GM21737 (cell line): ENCODE data around the gene PPIP5K1.

Source experiments
- ATAC-seq: cut with Tn5 transposase; IDR thresholded peaks from one replicate; pipeline ENCODE4 v1.9.1; 2021; ENCODE audit warnings: mild to moderate bottlenecking, moderate library complexity; ENCODE audit not compliant: unreplicated experiment

PPIP5K1 gene

DNA sequence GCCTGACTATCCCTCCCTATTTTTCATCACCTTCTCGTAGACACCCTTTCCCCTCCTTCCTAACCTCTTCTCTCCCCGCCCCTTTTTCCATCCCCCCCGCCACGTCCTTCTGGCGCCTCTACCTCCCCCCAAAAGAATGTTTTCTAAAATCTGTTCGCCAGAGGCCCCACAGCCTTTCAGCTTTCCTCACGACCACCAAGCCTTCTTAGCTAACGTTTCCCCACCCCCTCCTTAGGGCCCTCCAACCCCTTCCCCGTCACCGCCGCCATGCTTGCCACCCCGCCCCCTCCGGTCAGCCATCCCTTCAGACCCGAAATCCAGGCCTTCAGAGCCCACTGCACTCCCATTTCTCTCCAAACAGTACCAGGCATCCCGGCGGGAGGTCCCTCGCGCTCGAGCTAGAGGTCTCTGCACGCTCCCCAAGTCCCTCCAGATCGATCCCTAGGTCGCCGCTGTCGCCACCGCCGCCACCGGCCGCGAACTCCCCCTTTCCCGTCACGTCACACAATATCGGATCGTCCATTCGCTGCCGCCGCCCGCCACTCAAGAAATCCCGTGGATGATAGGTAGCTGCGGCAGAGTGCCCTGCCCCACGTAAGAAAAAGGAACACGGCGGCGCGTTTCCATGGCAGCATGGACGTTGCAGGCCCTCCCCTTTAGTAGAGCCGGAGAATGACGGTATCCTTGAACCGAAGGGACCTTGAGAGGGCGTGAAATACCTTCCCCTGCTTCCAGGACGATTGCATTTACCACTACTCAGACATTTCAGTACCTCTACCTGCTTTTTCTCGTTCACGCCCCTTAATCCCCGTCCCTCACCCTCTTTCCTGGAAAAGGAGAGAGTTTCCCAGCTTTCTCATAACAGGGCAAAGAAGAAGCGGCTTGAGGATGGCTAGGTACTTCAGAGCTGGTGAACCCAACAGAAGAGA is 97.1 kb downstream of the PPIP5K1 start, which contains the start of gene TP53BP1:
Gene TP53BP1 (minus strand): TSS at position 484 of the 929 bp plus-strand sequence. CDS start 113 bp downstream, at position 371.
- peak; percentile 93 for ATAC-seq

DNA sequence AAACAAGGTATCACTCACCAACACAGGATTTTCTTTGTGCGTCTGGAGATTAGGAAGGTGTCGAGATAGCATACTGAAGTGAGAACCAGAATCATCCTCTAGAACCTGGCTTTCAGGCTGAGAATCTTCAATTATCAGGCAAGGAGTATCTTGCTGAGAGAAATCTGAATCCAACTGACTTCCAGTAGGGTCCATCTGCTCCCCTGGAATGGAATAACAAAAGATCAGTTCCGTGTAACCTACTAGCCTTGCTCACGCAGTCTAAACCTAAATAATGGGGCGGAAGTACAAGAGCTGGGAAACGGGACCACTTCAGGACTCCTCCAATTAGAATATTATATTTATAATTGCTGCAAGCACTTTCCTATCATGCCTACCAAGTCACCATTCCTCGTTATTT is 97.7 kb downstream of the PPIP5K1 start:
- ATAC-seq: no peak

GRCh38 chr15:43489191-43489590 is 100.8 kb downstream of the PPIP5K1 start:
- no peak for ATAC-seq

DNA sequence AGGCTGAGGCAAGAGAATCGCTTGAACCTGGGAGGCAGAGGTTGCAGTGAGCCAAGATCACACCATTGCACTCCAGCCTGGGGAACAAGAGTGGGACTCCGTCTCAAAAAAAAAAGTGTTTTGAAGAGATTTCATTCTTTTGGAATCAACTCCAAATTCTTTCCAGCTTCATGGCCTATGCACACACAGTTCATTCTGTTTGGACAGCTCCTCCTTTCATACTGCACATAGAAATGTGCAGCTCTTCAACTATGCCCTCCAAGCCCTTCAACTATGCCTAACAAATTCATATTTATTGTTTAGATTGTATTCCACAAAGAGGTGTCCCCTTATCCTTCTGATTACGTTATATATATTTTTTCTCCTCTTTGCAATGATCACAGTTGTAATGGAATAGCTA is 101.2 kb downstream of the PPIP5K1 start:
- ATAC-seq: no peak

GRCh38 chr15:43487271-43487895 is 102.6 kb downstream of the PPIP5K1 start:
- ATAC-seq: no peak

- ATAC-seq: no peak
These were observed 105.6 kb downstream of the PPIP5K1 start for GRCh38 chr15:43484455-43484854.
